HCT116 (cell line): ENCODE measurements around the gene AAMDC. TPM values are rescaled to one million over a fixed set of nuclear protein-coding genes. Genes with fewer than 3 reads are reported as not detected.

ENCODE experiments used
- ATAC-seq: fragments of 200-7000 bp; cut with Tn5 transposase; 2 replicates; pipeline ENCODE4 v1.9.1; 2020; ENCODE audit warnings: mild to moderate bottlenecking, moderate library complexity
- BruUV-seq: library from RNA; stranded (reverse); fragments of 400-500 nt; replicated peaks from 2 replicates; lab custom pipeline; 2021; lab: Mats Ljungman, UMichigan
- CTCF ChIA-PET: fragments of 300-600 bp; sonication (Branson Sonifier 250); formaldehyde crosslinking; loops from one replicate; lab custom pipeline; 2021; ENCODE audit warnings: antibody characterized with exemption; lab: Charles Lee
- POLR2A ChIA-PET: fragments of 300-600, 350-600 bp; sonication (Branson Sonifier 250); formaldehyde crosslinking; loops from one replicate; lab custom pipeline; 2021; ENCODE audit warnings: antibody characterized with exemption; lab: Charles Lee
- RAD21 ChIA-PET, 2 experiments: fragments of 300-600 bp; sonication (Branson Sonifier 250); formaldehyde crosslinking; loops; one replicate each; lab custom pipeline; 2023; ENCODE audit warnings: low total read pairs in 2 of 2; ENCODE audit not compliant: uncharacterized antibody in 2 of 2, unreplicated experiment in 2 of 2, low non-redundant PET in 1 of 2; lab: Charles Lee
- DNase-seq: peaks from one replicate; pipeline ENCODE4 v3.0.0-alpha.2; 2010; ENCODE audit warnings: low read depth, low spot score
- H2AFZ ChIP-seq: fragments of 200-600 bp; shearing (Covaris generic), sonication (generic); 2 replicates; pipeline ENCODE4 v1.6.1; 2017; ENCODE audit warnings: low read depth, mixed run types, mixed read lengths, antibody characterized with exemption, low read length; ENCODE audit not compliant: poor library complexity, severe bottlenecking
- H3K27ac ChIP-seq: 2 replicates; pipeline ENCODE4 v1.5.1; 2012; ENCODE audit warnings: low read depth, low read length
- H3K27me3 ChIP-seq: fragments of 200-600 bp; sonication (generic); 2 replicates; pipeline ENCODE4 v1.6.1; 2016; ENCODE audit warnings: mixed run types, low read length, mixed read lengths; ENCODE audit not compliant: insufficient read depth
- H3K36me3 ChIP-seq, 2 experiments: fragments of 200-500 bp in 1 of 2; fragments of 200-600 bp in 1 of 2; sonication (Bioruptor generic) in 1 of 2; sonication (generic) in 1 of 2; 2 replicates each; pipeline versions ENCODE4 v1.5.1 to v1.6.1; 2014 to 2016; ENCODE audit warnings: low read length in 2 of 2, inconsistent platforms in 1 of 2, mixed read lengths in 1 of 2, mixed run types in 1 of 2; ENCODE audit not compliant: insufficient read depth in 2 of 2, control insufficient read depth in 1 of 2
- H3K4me1 ChIP-seq, 2 experiments: fragments of 200-600 bp in 1 of 2; sonication (generic) in 1 of 2; 2 replicates each; pipeline versions ENCODE4 v1.5.1 to v1.6.1; 2012 to 2017; ENCODE audit warnings: low read length in 2 of 2, inconsistent platforms in 1 of 2, mild to moderate bottlenecking in 1 of 2, mixed read lengths in 1 of 2, mixed run types in 1 of 2, moderate library complexity in 1 of 2; ENCODE audit not compliant: insufficient read depth in 2 of 2, control insufficient read depth in 1 of 2
- H3K4me2 ChIP-seq: fragments of 200-600 bp; sonication (generic); 2 replicates; pipeline ENCODE4 v1.6.1; 2017; ENCODE audit warnings: mixed run types, low read length, mixed read lengths
- H3K4me3 ChIP-seq, 2 experiments: fragments of 200-600 bp in 1 of 2; sonication (generic) in 1 of 2; replicated peaks in 1 of 2; 2 replicates each; pipeline ENCODE4 v1.5.1; 2011 to 2016; ENCODE audit warnings: low read length in 2 of 2, control low read depth in 1 of 2, low read depth in 1 of 2, mild to moderate bottlenecking in 1 of 2, mixed read lengths in 1 of 2, mixed run types in 1 of 2
- H3K79me2 ChIP-seq: fragments of 200-600 bp; sonication (generic); 2 replicates; pipeline ENCODE4 v1.6.1; 2017; ENCODE audit warnings: mild to moderate bottlenecking, mixed run types, low read length, moderate library complexity, mixed read lengths; ENCODE audit not compliant: insufficient read depth
- H3K9ac ChIP-seq: fragments of 200-600 bp; sonication (generic); 2 replicates; pipeline ENCODE4 v1.6.1; 2016; ENCODE audit warnings: low read length, mixed read lengths
- H3K9me2 ChIP-seq: fragments of 200-600 bp; sonication (generic), shearing (Covaris generic); 2 replicates; pipeline ENCODE4 v1.6.1; 2017; ENCODE audit warnings: mixed run types, mild to moderate bottlenecking, moderate library complexity; ENCODE audit not compliant: insufficient read depth
- H3K9me3 ChIP-seq, 2 experiments: fragments of 200-500 bp in 1 of 2; fragments of 200-600 bp in 1 of 2; sonication (Bioruptor generic) in 1 of 2; sonication (generic) in 1 of 2; 2 replicates each; pipeline ENCODE4 v1.6.1; 2014 to 2017; ENCODE audit warnings: low read length in 2 of 2, mixed read lengths in 2 of 2, inconsistent platforms in 1 of 2, low read depth in 1 of 2, mild to moderate bottlenecking in 1 of 2, mixed run types in 1 of 2, moderate library complexity in 1 of 2; ENCODE audit not compliant: control insufficient read depth in 1 of 2, insufficient read depth in 1 of 2
- H4K20me1 ChIP-seq: fragments of 200-600 bp; sonication (generic), shearing (Covaris generic); 2 replicates; pipeline ENCODE4 v1.6.1; 2017; ENCODE audit warnings: mixed run types, mild to moderate bottlenecking, moderate library complexity; ENCODE audit not compliant: insufficient read depth
- CBX3 ChIP-seq: IDR thresholded peaks from 2 replicates; pipeline ENCODE4 v1.6.1; 2012; ENCODE audit warnings: low read depth
- CEBPB ChIP-seq: IDR thresholded peaks from 2 replicates; pipeline ENCODE4 v1.6.1; 2012; ENCODE audit warnings: low read depth
- EGR1 ChIP-seq: IDR thresholded peaks from 2 replicates; pipeline ENCODE4 v1.6.1; 2012; ENCODE audit warnings: low read depth
- EZH2phosphoT487 ChIP-seq: fragments of 200-600 bp; IDR thresholded peaks from 2 replicates; pipeline ENCODE4 v1.6.1; 2018; ENCODE audit warnings: antibody characterized with exemption, borderline replicate concordance
- FOSL1 ChIP-seq: IDR thresholded peaks from 2 replicates; pipeline ENCODE4 v1.6.1; 2012; ENCODE audit warnings: low read depth
- JUND ChIP-seq: IDR thresholded peaks from 2 replicates; pipeline ENCODE4 v1.6.1; 2012
- POLR2AphosphoS5 ChIP-seq: IDR thresholded peaks from 2 replicates; pipeline ENCODE4 v1.6.1; 2011; ENCODE audit warnings: mild to moderate bottlenecking, low read depth, low read length, moderate library complexity
- SP1 ChIP-seq: IDR thresholded peaks from 2 replicates; pipeline ENCODE4 v1.6.1; 2012; ENCODE audit warnings: low read depth
- TCF7L2 ChIP-seq: IDR thresholded peaks from 2 replicates; pipeline ENCODE4 v1.7.0; 2011; ENCODE audit warnings: borderline replicate concordance, inconsistent platforms; ENCODE audit not compliant: insufficient read depth, insufficient read length; ENCODE audit errors: extremely low read depth
- ZNF274 ChIP-seq: fragments of 200-500 bp; sonication (Bioruptor generic); IDR thresholded peaks from 2 replicates; pipeline ENCODE4 v1.6.1; 2014; ENCODE audit warnings: mild to moderate bottlenecking, low read depth, low read length, inconsistent platforms
- intact Hi-C: fragments of 100-400 bp; cut with micrococcal nuclease; formaldehyde crosslinking; loops from 2 replicates; pipeline ENCODE4 v1.10.0; 2022
- total RNA-seq: library from RNA; stranded (reverse); gene quantifications from one replicate; pipeline ENCODE4 v1.2.1, GENCODE V29; 2021; ENCODE audit not compliant: unreplicated experiment
- TF ChIP-seq, protein P1 (sequence below): IDR thresholded peaks from 2 replicates; pipeline ENCODE4 v1.6.1; 2012
- TF ChIP-seq, protein P2 (sequence below), 3 experiments: fragments of 200-600 bp in 1 of 3; sonication (generic) in 1 of 3; IDR thresholded peaks in 2 of 3; conservative IDR thresholded peaks in 1 of 3; 2 replicates each; pipeline ENCODE4 v1.5.1; 2012 to 2017; ENCODE audit warnings: low read depth in 2 of 3, low read length in 2 of 3, antibody characterized with exemption in 1 of 3, borderline replicate concordance in 1 of 3, control low read depth in 1 of 3, mild to moderate bottlenecking in 1 of 3, mixed read lengths in 1 of 3, mixed run types in 1 of 3, moderate library complexity in 1 of 3; ENCODE audit not compliant: insufficient read depth in 1 of 3

The AAMDC gene
- total RNA-seq, 1 experiment from 2014 or later = 11.2 TPM

DNA sequence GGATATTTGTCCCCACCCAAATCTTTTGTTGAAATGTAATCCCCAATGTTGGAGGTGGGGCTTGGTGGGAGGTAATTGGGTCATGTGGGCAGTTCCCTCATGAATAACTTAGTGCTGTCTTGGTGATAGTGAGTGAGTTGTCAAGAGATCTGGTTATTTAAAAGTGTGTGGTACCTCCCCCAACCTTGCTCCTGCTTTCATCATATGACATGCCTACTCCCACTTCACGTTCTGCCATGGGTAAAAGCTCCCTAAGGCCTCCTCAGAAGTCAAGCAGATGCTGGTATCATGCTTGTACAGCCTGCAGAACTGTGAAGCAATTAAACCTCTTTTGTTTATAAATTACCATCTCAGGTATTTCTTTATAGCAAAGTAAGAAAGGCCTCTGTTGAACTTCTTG, 30.6 kb downstream of the AAMDC start:
- H2AFZ ChIP-seq = no peak overlapping the region
- peaks cover 9% of the 10 kb centered on the region in 2 experiments; a peak in 2 of 4 replicates for H3K9me3 ChIP-seq
- no peak overlapping the region for H3K4me3 ChIP-seq
- BruUV-seq = no TSS peak
- H3K36me3 ChIP-seq = peaks cover 0 to 5% of the 10 kb centered on the region in 2 experiments; a peak in 1 of 4 replicates
- H3K27ac ChIP-seq = no peak overlapping the region
- intact Hi-C loops = no loop called here
- no peaks in the 10 kb centered on the region for H3K9me2 ChIP-seq
- H3K4me1 ChIP-seq = no peaks in the 10 kb centered on the region
- no peak for ATAC-seq
- H3K79me2 ChIP-seq = no peaks in the 10 kb centered on the region
- H3K4me2 ChIP-seq = no peak overlapping the region
- no peak for DNase-seq
- POLR2A ChIA-PET = no interaction called here
- RAD21 ChIA-PET = no interaction called here
- H3K9ac ChIP-seq = no peak overlapping the region
- H4K20me1 ChIP-seq = no peaks in the 10 kb centered on the region
- H3K27me3 ChIP-seq = no peaks in the 10 kb centered on the region
- no peak for TF ChIP-seq FOSL1
- no peak for TF ChIP-seq JUND
- no peak for TF ChIP-seq POLR2AphosphoS5
- TF ChIP-seq CBX3 = no peak
- TF ChIP-seq TCF7L2 = no peak
- TF ChIP-seq EGR1 = no peak
- TF ChIP-seq SP1 = no peak
- TF ChIP-seq, protein P1, sequence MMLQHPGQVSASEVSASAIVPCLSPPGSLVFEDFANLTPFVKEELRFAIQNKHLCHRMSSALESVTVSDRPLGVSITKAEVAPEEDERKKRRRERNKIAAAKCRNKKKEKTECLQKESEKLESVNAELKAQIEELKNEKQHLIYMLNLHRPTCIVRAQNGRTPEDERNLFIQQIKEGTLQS = no peak
- TF ChIP-seq EZH2phosphoT487 = no peak
- TF ChIP-seq CEBPB = no peak
- TF ChIP-seq, protein P2, sequence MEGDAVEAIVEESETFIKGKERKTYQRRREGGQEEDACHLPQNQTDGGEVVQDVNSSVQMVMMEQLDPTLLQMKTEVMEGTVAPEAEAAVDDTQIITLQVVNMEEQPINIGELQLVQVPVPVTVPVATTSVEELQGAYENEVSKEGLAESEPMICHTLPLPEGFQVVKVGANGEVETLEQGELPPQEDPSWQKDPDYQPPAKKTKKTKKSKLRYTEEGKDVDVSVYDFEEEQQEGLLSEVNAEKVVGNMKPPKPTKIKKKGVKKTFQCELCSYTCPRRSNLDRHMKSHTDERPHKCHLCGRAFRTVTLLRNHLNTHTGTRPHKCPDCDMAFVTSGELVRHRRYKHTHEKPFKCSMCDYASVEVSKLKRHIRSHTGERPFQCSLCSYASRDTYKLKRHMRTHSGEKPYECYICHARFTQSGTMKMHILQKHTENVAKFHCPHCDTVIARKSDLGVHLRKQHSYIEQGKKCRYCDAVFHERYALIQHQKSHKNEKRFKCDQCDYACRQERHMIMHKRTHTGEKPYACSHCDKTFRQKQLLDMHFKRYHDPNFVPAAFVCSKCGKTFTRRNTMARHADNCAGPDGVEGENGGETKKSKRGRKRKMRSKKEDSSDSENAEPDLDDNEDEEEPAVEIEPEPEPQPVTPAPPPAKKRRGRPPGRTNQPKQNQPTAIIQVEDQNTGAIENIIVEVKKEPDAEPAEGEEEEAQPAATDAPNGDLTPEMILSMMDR (IDR thresholded peaks at IDR 0.05 in 2 of 3, conservative IDR thresholded peaks at IDR 0.05 in 1 of 3; ENCODE audit: borderline replicate concordance in 1 of 3, insufficient read depth in 1 of 3, low read depth in 2 of 3, low read length in 2 of 3) = no peak
- TF ChIP-seq ZNF274 = no peak
- CTCF ChIA-PET = no interaction called here
